CD14-positive monocyte (primary cell): ENCODE results near the gene ELOVL1. TPM values are rescaled to one million over a fixed set of nuclear protein-coding genes. Genes with fewer than 3 reads are reported as not detected.

Source experiments
- DNase-seq, 3 donors: peaks; one replicate each; pipeline ENCODE4 v3.0.0-alpha.2; 2011 to 2022
- H2AFZ ChIP-seq: 2 replicates; pipeline ENCODE4 v1.6.0; 2012; ENCODE audit warnings: mild to moderate bottlenecking, low read depth, low read length, inconsistent platforms; ENCODE audit not compliant: insufficient read depth, poor library complexity, severe bottlenecking
- H3K27ac ChIP-seq, 2 donors: 1 replicate in 1 of 2; 2 replicates in 1 of 2; pipeline ENCODE4 v1.5.1; 2012 to 2013; ENCODE audit warnings: low read length in 2 of 2, control low read depth in 1 of 2, inconsistent platforms in 1 of 2, low read depth in 1 of 2, mild to moderate bottlenecking in 1 of 2
- H3K27me3 ChIP-seq, 2 donors: one replicate each; pipeline versions ENCODE4 v1.6.0 to v1.6.1; 2011 to 2013; ENCODE audit warnings: low read length in 2 of 2; ENCODE audit not compliant: control insufficient read depth in 2 of 2, insufficient read depth in 2 of 2
- H3K36me3 ChIP-seq, 2 donors: replicated peaks in 1 of 2; 1 replicate in 1 of 2; 2 replicates in 1 of 2; pipeline versions ENCODE4 v1.5.1 to v1.6.1; 2012 to 2013; ENCODE audit warnings: low read length in 2 of 2, control low read depth in 1 of 2, inconsistent platforms in 1 of 2, mild to moderate bottlenecking in 1 of 2; ENCODE audit not compliant: insufficient read depth in 2 of 2, control insufficient read depth in 1 of 2
- H3K4me1 ChIP-seq, 2 donors: 1 replicate in 1 of 2; 2 replicates in 1 of 2; pipeline versions ENCODE4 v1.5.1 to v1.6.1; 2012 to 2013; ENCODE audit warnings: low read length in 2 of 2, control low read depth in 1 of 2, inconsistent platforms in 1 of 2, mild to moderate bottlenecking in 1 of 2, moderate library complexity in 1 of 2; ENCODE audit not compliant: insufficient read depth in 2 of 2, control insufficient read depth in 1 of 2
- H3K4me2 ChIP-seq: replicated peaks from 2 replicates; pipeline ENCODE3; 2012; ENCODE audit warnings: low read length, moderate library complexity, mild to moderate bottlenecking; ENCODE audit not compliant: poor library complexity, severe bottlenecking; ENCODE audit errors: extremely low read depth
- H3K4me3 ChIP-seq, 3 experiments: fragments of 200-600 bp in 1 of 3; sonication (generic) in 1 of 3; replicated peaks in 1 of 3; 1 replicate in 2 of 3; 2 replicates in 1 of 3; pipeline ENCODE4 v1.5.1; 2011 to 2013; ENCODE audit warnings: low read length in 3 of 3, mild to moderate bottlenecking in 3 of 3, control low read depth in 2 of 3, low read depth in 2 of 3, inconsistent platforms in 1 of 3, moderate library complexity in 1 of 3
- H3K79me2 ChIP-seq: 2 replicates; pipeline ENCODE4 v1.6.0; 2012; ENCODE audit warnings: mild to moderate bottlenecking, control low read depth, inconsistent platforms, low read length, moderate library complexity; ENCODE audit not compliant: insufficient read depth
- H3K9ac ChIP-seq: 2 replicates; pipeline ENCODE4 v1.6.0; 2017; ENCODE audit warnings: low read length, mild to moderate bottlenecking; ENCODE audit not compliant: insufficient read depth, poor library complexity, severe bottlenecking
- H3K9me3 ChIP-seq, 2 donors: replicated peaks in 1 of 2; 1 replicate in 1 of 2; 2 replicates in 1 of 2; pipeline versions ENCODE4 v1.5.1 to v1.6.1; 2012 to 2013; ENCODE audit warnings: low read length in 2 of 2, control low read depth in 1 of 2; ENCODE audit not compliant: control insufficient read depth in 1 of 2, insufficient read depth in 1 of 2
- H4K20me1 ChIP-seq: 2 replicates; pipeline ENCODE4 v1.6.0; 2012; ENCODE audit warnings: mild to moderate bottlenecking, low read length, control low read depth, moderate library complexity; ENCODE audit not compliant: insufficient read depth
- H3K27ac Mint-ChIP-seq, 7 donors: one replicate each; pipeline ENCODE4 v1.8.0; 2020; ENCODE audit warnings: mild to moderate bottlenecking in 7 of 7, mixed read lengths in 7 of 7, moderate library complexity in 6 of 7, inconsistent platforms in 2 of 7
- H3K27me3 Mint-ChIP-seq, 3 donors: one replicate each; pipeline ENCODE4 v1.8.0; 2021 to 2022; ENCODE audit warnings: low read depth in 3 of 3, mild to moderate bottlenecking in 3 of 3, mixed read lengths in 3 of 3, moderate library complexity in 3 of 3, inconsistent platforms in 1 of 3
- H3K36me3 Mint-ChIP-seq, 2 donors: one replicate each; pipeline ENCODE4 v1.8.0; 2020; ENCODE audit warnings: mixed read lengths in 2 of 2, inconsistent platforms in 1 of 2, mild to moderate bottlenecking in 1 of 2
- H3K4me1 Mint-ChIP-seq: one replicate; pipeline ENCODE4 v1.8.0; 2020; ENCODE audit warnings: mild to moderate bottlenecking, mixed read lengths
- H3K4me3 Mint-ChIP-seq, 2 donors: one replicate each; pipeline ENCODE4 v1.8.0; 2020; ENCODE audit warnings: mild to moderate bottlenecking in 2 of 2, mixed read lengths in 2 of 2, moderate library complexity in 1 of 2
- H3K9me3 Mint-ChIP-seq, 7 donors: one replicate each; pipeline ENCODE4 v1.8.0; 2020 to 2022; ENCODE audit warnings: mixed read lengths in 7 of 7, mild to moderate bottlenecking in 6 of 7, moderate library complexity in 6 of 7, inconsistent platforms in 2 of 7
- WGBS: methylation state at CpG from one replicate; pipeline ENCODE4 v1.1.5; 2013; ENCODE audit warnings: missing lambda C conversion rate; ENCODE audit not compliant: insufficient coverage; 5-methylcytosine and 5-hydroxymethylcytosine counted together
- intact Hi-C, 2 donors: fragments of 100-400 bp; cut with micrococcal nuclease; formaldehyde crosslinking; loops; one replicate each; pipeline versions ENCODE4 v1.15.0 to v1.15.1; 2023
- polyA plus RNA-seq, 3 donors: library from polyadenylated mRNA; depleted of rRNA in 1 of 3; unstranded in 2 of 3; stranded (reverse) in 1 of 3; fragments of 300-500 nt in 2 of 3; fragments of >200 nt in 1 of 3; fragmentation: Illumina TruSeq in 2 of 3; gene quantifications; 1 replicate in 2 of 3; 2 replicates in 1 of 3; pipeline ENCODE4 v1.2.3, GENCODE V29; 2012 to 2021
- TF ChIP-seq, protein P1 (sequence below): fragments of 200-600 bp; IDR thresholded peaks from one replicate; pipeline ENCODE4 v1.8.0; 2022; ENCODE audit warnings: antibody characterized with exemption, mild to moderate bottlenecking

Gene ELOVL1
- polyA plus RNA-seq, 3 donors = 135 to 151 (median 148) TPM

DNA sequence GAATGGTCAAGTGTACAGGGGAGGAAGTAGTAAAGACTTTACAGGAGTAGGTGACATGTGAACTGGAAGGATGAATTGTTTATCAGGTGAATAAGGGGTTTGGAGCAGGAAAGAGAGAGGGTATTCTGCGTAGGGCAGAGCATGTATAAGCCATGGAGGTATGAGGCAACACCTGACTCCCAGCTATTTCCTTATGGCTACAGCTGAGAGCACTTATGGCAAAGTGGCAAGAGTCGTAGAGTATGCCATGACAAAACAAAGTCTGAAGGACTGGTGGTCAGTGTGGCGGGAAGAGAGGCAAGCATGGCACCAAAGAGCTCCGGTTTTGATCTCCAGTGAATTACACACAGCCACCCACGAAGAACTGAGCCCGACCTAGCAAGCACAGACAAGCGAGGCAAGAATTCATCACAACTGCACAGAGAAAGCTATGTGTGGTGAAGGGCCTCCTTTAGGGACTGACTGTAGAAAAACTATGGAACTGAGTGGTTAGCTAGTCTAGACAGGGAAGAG lies 9.0 kb upstream of the ELOVL1 start:
- Mint-ChIP-seq H3K4me3 (no peak overlapping the region), H3K36me3 (peaks cover 19 to 29% of the 10 kb centered on the region in 2 donors), H3K27me3 (peaks cover 0 to 2% (median 0%) of the 10 kb centered on the region in 3 donors), H3K4me1 (peaks cover 13% of the 10 kb centered on the region), H3K9me3 (no peaks in the 10 kb centered on the region), H3K27ac (no peak overlapping the region)
- Histone ChIP-seq H2AFZ (no peak overlapping the region), H3K27ac (no peak overlapping the region), H3K27me3 (no peaks in the 10 kb centered on the region), H3K9me3 (no peaks in the 10 kb centered on the region), H3K4me3 (no peak overlapping the region), H3K9ac (no peak overlapping the region), H4K20me1 (peaks cover 9% of the 10 kb centered on the region), H3K4me2 (no peak overlapping the region), H3K36me3 (peaks cover 0 to 12% of the 10 kb centered on the region in 2 donors), H3K4me1 (peaks cover 18 to 28% of the 10 kb centered on the region in 2 donors), H3K79me2 (no peaks in the 10 kb centered on the region)
- TF ChIP-seq, protein P1, sequence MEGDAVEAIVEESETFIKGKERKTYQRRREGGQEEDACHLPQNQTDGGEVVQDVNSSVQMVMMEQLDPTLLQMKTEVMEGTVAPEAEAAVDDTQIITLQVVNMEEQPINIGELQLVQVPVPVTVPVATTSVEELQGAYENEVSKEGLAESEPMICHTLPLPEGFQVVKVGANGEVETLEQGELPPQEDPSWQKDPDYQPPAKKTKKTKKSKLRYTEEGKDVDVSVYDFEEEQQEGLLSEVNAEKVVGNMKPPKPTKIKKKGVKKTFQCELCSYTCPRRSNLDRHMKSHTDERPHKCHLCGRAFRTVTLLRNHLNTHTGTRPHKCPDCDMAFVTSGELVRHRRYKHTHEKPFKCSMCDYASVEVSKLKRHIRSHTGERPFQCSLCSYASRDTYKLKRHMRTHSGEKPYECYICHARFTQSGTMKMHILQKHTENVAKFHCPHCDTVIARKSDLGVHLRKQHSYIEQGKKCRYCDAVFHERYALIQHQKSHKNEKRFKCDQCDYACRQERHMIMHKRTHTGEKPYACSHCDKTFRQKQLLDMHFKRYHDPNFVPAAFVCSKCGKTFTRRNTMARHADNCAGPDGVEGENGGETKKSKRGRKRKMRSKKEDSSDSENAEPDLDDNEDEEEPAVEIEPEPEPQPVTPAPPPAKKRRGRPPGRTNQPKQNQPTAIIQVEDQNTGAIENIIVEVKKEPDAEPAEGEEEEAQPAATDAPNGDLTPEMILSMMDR = no peak
- 97% methylated on average over 3 of the region's 7 CpGs for WGBS
- no peak for DNase-seq
- intact Hi-C loops = no loop called here

DNA sequence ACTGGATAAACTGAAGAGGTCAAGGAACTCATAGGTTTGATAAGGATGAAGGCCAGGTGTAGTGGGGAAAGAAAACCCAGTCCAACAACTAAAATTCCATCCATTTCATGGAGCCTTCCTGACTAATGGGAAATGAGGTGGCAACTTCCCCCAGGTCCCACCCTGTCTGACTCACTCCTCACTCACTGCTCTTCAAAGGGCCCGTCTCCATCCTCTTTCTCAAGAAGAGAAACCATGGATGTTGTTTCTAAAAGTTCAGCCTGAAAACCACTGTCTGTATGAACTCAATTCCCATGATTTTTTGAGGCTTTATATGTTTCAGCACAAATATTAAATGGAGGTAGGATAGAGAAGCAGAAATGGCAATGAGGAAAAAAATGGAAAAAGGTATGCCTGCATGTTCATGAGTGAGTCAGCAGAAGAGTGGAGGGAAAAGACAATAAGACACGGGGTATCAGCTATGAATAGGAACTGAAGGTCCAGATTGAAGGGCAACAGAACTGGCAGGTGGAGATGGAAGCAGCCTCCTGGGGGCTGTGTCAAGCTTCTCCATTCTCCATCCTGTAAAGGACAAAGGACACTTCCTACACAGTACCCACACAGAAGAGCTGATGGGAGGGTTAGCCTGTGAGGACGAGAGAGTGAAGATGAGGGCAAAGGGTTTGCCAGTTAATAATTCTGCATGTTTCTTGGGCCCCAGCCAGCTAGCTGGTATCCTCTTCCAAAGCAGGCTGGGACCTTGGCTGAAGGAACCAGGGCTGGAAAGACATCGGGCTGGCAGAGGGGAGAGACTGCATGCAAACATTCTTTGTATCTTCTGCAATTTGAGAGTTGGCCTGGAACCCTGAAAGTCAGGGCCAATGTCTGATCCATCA lies 5.5 kb upstream of the ELOVL1 start:
- Mint-ChIP-seq H3K36me3 (peaks cover 9 to 13% of the 10 kb centered on the region in 2 donors), H3K4me1 (peaks cover 16% of the 10 kb centered on the region), H3K4me3 (no peak overlapping the region), H3K9me3 (no peaks in the 10 kb centered on the region), H3K27ac (no peak overlapping the region), H3K27me3 (peaks cover 0 to 2% (median 0%) of the 10 kb centered on the region in 3 donors)
- H2AFZ ChIP-seq = no peak overlapping the region
- peak; percentile 19 to 73 (median 51) for DNase-seq
- 100% methylated on average over 1 of the region's 4 CpGs for WGBS
- TF ChIP-seq, protein P1 = no peak
- no peak overlapping the region for H3K4me2 ChIP-seq
- H3K36me3 ChIP-seq = peaks cover 0 to 4% of the 10 kb centered on the region in 2 donors
- peak overlapping the region in 1 of 2 donors; percentile 29 for H3K27ac ChIP-seq
- H3K9ac ChIP-seq = no peak overlapping the region
- intact Hi-C loops = no loop called here
- peaks cover 10% of the 10 kb centered on the region for H3K79me2 ChIP-seq
- no peak overlapping the region for H3K4me3 ChIP-seq
- no peaks in the 10 kb centered on the region for H3K9me3 ChIP-seq
- H3K27me3 ChIP-seq = no peaks in the 10 kb centered on the region
- H4K20me1 ChIP-seq = peaks cover 14% of the 10 kb centered on the region
- peaks cover 18 to 27% of the 10 kb centered on the region in 2 donors for H3K4me1 ChIP-seq
